Right renal cortex interstitium (tissue), 3 donors: ENCODE data around the gene HRC. TPM values are rescaled to one million over a fixed set of nuclear protein-coding genes. Genes with fewer than 3 reads are reported as not detected.
"Not testable (repeated sequence)": the region's sequence is repeated elsewhere in the genome, so short reads cannot be mapped to it uniquely, and the experiment has no call there.

Experiments
- DNase-seq, 3 donors: peaks; one replicate each; pipeline ENCODE4 v3.0.0-alpha.2; 2013; ENCODE audit warnings: low read depth in 3 of 3, low spot score in 2 of 3
- polyA plus RNA-seq, 3 donors: library from polyadenylated mRNA; unstranded; fragments of 120-200 nt; gene quantifications; one replicate each; pipeline ENCODE4 v1.2.1, GENCODE V29; 2013; ENCODE audit not compliant: insufficient read length in 3 of 3

Gene HRC
- polyA plus RNA-seq, 3 donors: 29.8 to 36.1 (median 35.5) TPM

DNA sequence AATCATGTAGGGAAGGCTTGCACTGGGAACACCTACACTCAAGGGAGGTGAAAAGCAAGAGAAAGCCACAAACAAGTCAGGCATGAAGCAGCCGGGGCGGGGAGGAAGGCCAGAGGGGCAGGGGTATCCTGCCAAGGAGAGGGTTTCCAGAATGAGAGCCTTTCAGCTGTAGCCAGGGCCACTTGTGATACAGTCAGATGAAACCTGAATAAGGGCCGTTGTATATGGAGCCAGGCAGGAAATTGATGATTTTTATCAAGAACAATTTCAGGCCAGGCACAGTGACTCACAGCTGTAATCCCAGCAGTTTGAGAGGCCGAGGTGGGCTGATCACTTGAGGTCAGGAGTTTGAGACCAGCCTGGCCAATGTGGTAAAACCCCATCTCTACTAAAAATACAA is 6.8 kb upstream of the HRC start:
- DNase-seq: no peak

- DNase-seq: no peak
Measured at GRCh38 chr19:49160450-49161189, 5.4 kb upstream of the HRC start.

DNA sequence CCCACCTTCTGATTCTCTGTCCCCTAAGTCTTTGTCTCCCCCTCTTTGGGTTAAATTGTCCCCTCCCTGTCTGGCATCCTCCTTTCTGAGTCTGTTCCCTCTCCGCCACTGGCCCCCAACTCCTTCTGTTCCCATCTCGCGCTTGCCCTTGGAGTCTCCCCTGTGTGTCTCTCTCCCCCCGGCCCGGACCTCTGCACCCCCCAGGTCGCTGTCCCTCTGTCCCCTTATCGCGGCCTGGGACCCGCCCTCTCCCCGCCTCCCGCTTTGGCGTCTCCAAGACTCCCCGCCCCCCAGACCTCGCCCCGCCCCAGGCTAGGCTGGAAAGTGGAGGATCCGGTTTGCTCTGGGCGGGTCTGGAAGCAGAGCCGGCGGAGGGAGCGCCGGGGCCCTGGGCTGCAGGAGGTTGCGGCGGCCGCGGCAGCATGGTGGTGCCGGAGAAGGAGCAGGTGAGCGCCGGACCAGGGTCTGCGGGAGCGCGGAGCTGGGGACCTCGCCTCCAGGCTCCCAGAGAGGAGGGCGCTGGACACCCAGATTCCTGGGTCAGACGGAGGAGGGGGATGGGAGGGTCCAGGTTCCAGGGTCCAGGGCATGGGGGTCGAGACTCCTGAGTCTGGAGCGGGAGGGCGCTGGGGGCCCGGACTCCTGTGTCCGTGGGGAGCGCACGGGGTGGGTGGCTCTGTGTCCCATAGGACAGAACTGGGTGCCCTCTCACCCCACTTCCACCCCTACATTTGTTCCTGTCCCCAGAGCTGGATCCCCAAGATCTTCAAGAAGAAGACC is 2.4 kb upstream of the HRC start, which contains the start of gene TRPM4:
TSS of gene TRPM4 (plus strand) at position 348 of the 780 bp plus-strand sequence. CDS start at position 423, 75 bp downstream.
- DNase-seq: peak in 2 of 3 donors; percentile 70 to 85

DNA sequence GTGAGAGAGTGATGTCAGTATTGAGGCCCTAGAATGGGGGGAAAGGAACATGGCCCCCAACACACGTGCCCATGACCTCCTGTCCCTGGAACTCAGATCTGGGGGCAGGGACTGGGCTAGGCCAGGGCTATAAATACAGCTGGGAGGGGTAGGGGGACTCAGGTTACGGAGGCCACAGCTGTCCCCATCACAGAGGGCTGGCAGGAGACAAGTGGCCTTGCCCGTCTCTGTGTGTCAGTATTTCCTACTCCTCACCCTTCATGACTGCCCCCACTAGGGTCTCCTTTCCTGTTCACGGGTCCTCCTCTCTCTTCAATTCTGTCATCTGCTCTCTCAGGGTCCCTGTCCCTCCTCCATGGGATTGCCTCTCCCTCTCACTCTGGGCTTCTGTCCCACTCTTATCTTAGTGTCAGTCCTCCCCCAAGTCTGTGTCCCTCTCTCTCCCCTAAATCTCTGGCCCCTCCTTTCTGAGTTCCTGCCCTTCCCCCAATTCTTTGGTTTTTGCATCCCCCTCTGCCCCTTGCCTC is 687 bp upstream of the HRC start:
- no peak for DNase-seq

- no peak for DNase-seq
Measured at GRCh38 chr19:49154279-49154678, 917 bp downstream of the HRC start.

- DNase-seq: no peak
Measured at GRCh38 chr19:49153167-49153809, 1.9 kb downstream of the HRC start.

DNA sequence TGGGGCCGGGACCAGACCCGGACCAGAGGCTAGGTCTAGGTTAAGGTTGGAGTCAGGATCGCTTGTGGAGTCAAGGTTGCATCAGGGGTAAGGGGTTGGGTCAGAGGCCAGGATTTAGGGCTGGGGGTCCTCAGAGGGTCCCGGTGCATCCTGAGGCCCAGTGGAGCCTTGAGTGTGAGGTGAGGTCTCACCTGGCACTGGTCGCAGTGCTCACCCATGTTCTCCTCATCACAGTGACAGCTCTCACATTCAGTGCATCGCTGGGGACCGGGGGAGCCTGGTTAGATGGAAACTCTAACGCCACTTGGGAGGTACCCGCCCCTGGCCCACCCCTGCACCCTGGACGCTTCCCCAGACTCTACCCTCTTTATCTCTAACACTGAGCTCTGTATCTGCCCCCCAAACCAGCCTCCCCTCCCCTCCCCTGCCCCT is 3.1 kb downstream of the HRC start:
- no peak for DNase-seq

DNA sequence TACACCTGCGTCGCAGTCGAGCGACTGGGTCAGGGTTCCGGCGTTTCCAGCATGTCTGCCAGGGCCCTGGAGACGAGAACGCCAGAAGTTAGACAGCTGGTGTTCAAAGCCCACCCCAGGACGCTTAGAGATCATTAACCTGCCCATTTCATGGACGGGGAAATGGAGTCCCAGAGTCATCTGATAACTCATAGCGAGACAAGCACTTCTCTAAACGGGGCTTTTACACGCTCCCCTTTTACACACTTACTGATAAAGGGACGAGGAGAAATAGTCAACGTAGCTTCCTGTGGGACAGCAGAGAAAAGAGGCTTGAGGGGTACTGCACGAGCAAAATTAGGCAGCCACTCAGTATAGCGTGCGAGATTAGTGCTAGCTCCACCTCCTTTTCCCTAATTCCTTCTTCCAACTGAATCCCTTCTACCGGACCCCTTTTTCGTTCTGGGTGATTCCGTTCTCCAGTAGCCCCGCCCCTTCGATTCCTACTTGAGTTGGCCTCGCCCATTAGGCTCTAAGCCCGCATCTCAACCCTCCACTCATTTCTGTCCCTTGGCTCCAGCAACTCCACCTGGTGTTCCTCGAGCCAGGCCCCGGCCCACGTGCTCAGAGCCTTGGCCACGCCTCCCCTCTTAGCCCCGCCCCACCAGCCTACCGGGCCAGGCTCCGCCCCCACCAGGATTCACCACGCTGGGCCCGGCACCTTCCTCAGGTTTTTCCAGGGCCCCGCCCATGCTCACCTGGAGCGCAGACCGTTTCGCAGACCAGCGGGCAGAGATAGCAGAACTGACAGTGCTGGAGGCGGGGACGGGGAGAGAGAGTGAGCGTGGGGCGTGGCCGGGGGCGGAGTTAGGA is 3.7 kb downstream of the HRC start:
- no peak for DNase-seq

- no peak for DNase-seq
Measured at GRCh38 chr19:49150944-49151243, 4.3 kb downstream of the HRC start.

GRCh38 chr19:49150106-49150943 is 4.9 kb downstream of the HRC start:
- DNase-seq: peak in 2 of 3 donors; percentile 84 to 88

- DNase-seq: peak in 2 of 3 donors; percentile 83
Measured at GRCh38 chr19:49149652-49150105, 5.5 kb downstream of the HRC start.

- peak; percentile 94 to 95 (median 95) for DNase-seq
Measured at GRCh38 chr19:49148784-49149651, 6.2 kb downstream of the HRC start.

GRCh38 chr19:49148044-49148682 is 7.0 kb downstream of the HRC start:
- no peak for DNase-seq

DNA sequence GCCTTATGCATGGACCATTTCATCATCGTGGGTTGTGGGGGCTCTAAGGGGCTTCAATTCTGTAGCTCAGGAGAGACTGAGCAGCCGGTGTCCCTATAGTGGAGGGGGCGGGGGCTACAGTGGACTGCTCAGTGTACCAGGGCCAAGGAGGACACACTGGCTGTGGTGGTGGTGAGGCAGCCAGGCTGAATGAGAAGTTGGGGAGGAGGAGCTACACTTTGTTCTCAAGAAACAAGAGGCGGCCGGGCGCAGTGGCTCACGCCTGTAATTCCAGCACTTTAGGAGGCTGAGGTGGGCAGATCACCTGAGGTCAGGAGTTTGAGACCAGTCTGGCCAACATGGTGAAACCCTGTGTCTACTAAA is 8.8 kb downstream of the HRC start:
- not testable (repeated sequence) for DNase-seq

- no peak for DNase-seq
Measured at GRCh38 chr19:49145573-49146407, 9.4 kb downstream of the HRC start.

DNA sequence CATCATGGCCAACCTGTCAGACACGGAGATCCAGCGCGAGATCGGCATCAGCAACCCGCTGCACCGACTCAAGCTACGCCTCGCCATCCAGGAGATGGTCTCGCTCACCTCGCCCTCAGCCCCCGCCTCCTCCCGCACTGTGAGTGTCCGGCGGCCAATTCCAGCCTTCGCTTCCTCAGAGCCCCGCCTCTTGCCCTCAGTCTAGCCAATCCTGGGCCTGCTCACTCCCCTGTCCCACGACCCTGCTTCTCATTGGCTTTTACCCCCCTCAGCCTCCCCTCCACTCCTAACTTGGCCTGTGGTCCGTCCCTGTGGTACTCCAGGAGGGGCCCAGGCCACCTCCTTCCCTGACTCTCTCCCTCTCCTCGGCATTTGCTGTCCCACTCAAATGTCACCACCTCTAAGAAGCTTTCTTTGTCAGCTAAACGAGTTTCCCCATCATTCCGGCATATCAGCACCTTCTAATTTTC is 12.3 kb downstream of the HRC start:
- DNase-seq: peak in 1 of 3 donors; percentile 88

GRCh38 chr19:49141352-49141751 is 13.8 kb downstream of the HRC start:
- DNase-seq: no peak
